Loucy (cell line): Measurements from ENCODE around the gene SDK1.

Experiments used
- CTCF ChIP-seq: fragments of 200-600 bp; sonication (generic); conservative IDR thresholded peaks from 2 replicates; pipeline ENCODE4 v1.5.1; 2014; ENCODE audit warnings: mild to moderate bottlenecking, antibody characterized with exemption, low read length
- EZH2phosphoT487 ChIP-seq: fragments of 200-600 bp; IDR thresholded peaks from 2 replicates; pipeline ENCODE4 v1.6.1; 2018; ENCODE audit warnings: antibody characterized with exemption, mild to moderate bottlenecking, moderate library complexity, borderline replicate concordance

- TF ChIP-seq CTCF = no peak
- no peak for TF ChIP-seq EZH2phosphoT487
Measured at GRCh38 chr7:4220011-4220410, 919.0 kb downstream of the SDK1 start.
